ENCODE results near the gene OR2S2. TPM values are rescaled to one million over a fixed set of nuclear protein-coding genes. Genes with fewer than 3 reads are reported as not detected.
"Not testable (repeated sequence)": the region's sequence is repeated elsewhere in the genome, so short reads cannot be mapped to it uniquely, and the experiment has no call there.

The OR2S2 gene
- total RNA-seq, 1 donor: not detected

DNA sequence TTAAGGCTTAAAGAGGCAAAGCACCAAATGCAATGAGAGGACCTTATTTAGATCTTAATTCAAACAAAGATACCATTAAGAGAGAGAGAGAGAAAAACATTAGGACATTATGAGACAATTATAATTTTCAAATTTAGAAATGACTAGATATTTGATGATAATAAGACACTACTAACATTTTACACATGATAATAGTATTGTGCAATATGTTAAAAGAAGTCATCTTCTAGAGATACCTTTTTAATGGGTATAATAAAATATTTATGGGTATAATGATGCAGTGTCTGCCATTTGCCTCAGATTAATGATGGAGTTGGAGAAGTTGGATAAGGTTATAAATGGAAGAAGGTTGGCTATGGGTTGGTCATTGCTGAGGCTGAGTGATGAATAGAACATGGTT is 27.4 kb downstream of the OR2S2 start:
- H3K9me3 ChIP-seq (ENCODE audit: low read depth, low read length): no peaks in the 10 kb centered on the region
- no peak overlapping the region for H3K4me3 ChIP-seq (ENCODE audit: low read length)
- no peaks in the 10 kb centered on the region for H3K4me1 ChIP-seq (ENCODE audit: insufficient read depth, low read length)
- no peaks in the 10 kb centered on the region for H3K27me3 ChIP-seq (ENCODE audit: insufficient read depth, low read length)

DNA sequence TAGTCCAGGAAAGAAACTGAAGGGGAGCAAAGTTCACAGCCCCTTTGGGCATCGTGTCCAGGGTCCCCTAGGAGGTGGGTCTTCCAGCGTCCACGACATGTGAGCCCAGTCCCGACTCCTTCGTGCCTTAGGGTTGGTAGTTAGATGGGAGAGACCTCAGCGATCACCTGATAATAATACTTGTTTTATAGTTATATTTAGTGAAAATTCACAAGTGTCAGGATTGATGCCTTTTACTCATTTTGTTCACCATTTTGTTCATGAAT is 28.6 kb downstream of the OR2S2 start:
- Histone ChIP-seq H3K9me3 (ENCODE audit: low read depth, low read length) (no peaks in the 10 kb centered on the region), H3K4me3 (ENCODE audit: low read length) (no peak overlapping the region), H3K4me1 (ENCODE audit: insufficient read depth, low read length) (no peaks in the 10 kb centered on the region), H3K27me3 (ENCODE audit: insufficient read depth, low read length) (no peaks in the 10 kb centered on the region)

DNA sequence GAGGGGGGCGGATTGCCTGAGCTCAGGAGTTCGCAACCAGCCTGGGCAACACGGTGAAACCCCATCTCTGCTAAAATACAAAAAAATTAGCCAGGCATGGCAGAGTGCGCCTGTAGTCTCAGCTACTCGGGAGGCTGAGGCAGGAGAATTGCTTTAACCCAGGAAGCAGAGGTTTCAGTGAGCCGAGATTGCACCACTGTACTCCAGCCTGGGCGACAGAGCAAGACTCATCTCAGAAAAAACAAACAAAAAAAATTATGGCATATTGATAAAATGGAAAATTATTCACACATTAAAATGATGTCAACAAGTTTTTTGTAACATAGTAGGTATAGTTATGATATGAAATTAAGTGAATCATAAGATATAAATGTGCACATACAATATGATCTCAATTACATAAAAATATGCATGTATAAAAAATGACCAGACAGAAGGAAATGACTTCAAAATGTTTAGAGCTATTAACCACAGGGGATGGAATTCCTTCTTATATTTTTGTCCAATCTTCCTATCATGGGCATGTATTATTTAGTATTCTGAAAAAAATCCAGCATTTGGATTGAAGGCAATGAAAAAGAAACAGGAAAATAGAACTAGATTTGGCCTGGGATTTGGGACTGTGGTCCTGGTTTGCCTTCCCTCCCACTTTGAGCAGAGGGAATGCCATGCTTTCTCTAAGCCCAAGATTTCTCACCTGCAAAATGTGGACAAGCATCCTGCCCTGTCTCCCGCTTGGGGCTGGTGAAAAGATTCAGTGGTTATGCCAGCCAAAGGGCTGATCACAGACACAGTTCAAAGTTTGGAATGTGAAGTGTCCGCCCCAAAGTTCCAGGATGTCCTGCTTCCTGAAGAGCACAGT is 29.1 kb downstream of the OR2S2 start:
- Histone ChIP-seq H3K4me1 (ENCODE audit: insufficient read depth, low read length) (no peaks in the 10 kb centered on the region), H3K9me3 (ENCODE audit: low read depth, low read length) (no peaks in the 10 kb centered on the region), H3K4me3 (ENCODE audit: low read length) (no peak overlapping the region), H3K27me3 (ENCODE audit: insufficient read depth, low read length) (no peaks in the 10 kb centered on the region)

GRCh38 chr9:35923927-35924763 is 33.8 kb downstream of the OR2S2 start:
- Histone ChIP-seq H3K4me3 (ENCODE audit: low read length) (no peak overlapping the region), H3K27me3 (ENCODE audit: insufficient read depth, low read length) (no peaks in the 10 kb centered on the region), H3K9me3 (ENCODE audit: low read depth, low read length) (no peaks in the 10 kb centered on the region), H3K4me1 (ENCODE audit: insufficient read depth, low read length) (no peaks in the 10 kb centered on the region)

GRCh38 chr9:35923598-35923926 is 34.4 kb downstream of the OR2S2 start:
- Histone ChIP-seq H3K4me3 (ENCODE audit: low read length) (no peak overlapping the region), H3K27me3 (ENCODE audit: insufficient read depth, low read length) (no peaks in the 10 kb centered on the region), H3K9me3 (ENCODE audit: low read depth, low read length) (no peaks in the 10 kb centered on the region), H3K4me1 (ENCODE audit: insufficient read depth, low read length) (no peaks in the 10 kb centered on the region)

GRCh38 chr9:35920051-35920620 is 37.8 kb downstream of the OR2S2 start:
- Histone ChIP-seq H3K4me1 (ENCODE audit: insufficient read depth, low read length) (no peaks in the 10 kb centered on the region), H3K27me3 (ENCODE audit: insufficient read depth, low read length) (no peaks in the 10 kb centered on the region), H3K9me3 (ENCODE audit: low read depth, low read length) (no peaks in the 10 kb centered on the region), H3K4me3 (ENCODE audit: low read length) (no peak overlapping the region)

DNA sequence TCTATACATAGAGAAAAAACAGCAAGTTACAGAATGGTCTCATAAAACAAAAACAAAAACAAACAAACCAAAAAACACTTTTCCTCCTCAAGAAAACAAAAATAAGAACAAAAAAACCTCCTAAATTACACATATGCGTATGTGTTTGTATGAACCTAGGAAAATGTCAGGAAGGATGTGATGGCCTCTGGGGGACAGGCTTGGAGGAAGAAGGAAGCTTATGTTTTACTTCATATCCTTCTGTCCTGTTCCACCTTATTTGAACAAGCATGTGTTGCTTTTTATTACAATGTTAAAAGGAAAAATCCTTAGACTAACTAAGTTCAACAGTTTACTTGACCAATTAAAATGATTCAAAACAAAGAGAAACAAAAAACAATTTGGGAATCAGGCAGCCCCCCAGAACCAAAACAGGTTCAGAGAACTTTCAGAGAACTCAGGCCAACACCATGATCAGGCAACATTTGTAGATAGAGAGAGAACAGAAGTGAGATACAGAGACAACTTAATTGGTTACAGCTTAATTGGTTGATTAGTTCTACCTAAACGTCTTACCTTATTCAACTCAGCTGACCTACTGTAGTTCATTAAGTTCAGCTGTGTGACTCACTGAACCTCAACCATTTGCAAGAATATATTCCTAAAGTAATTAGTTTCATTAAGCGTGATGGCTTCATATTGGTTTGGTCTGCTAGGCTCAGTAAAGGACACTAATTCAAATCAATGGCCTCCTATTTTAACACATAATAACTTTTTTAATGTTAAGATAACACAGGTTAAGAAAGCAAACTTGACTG is 38.5 kb downstream of the OR2S2 start:
- H3K4me3 ChIP-seq (ENCODE audit: low read length): no peak overlapping the region
- no peaks in the 10 kb centered on the region for H3K9me3 ChIP-seq (ENCODE audit: low read depth, low read length)
- H3K4me1 ChIP-seq (ENCODE audit: insufficient read depth, low read length): no peaks in the 10 kb centered on the region
- H3K27me3 ChIP-seq (ENCODE audit: insufficient read depth, low read length): no peaks in the 10 kb centered on the region

- H3K27me3 ChIP-seq (ENCODE audit: insufficient read depth, low read length): no peaks in the 10 kb centered on the region
- no peaks in the 10 kb centered on the region for H3K4me1 ChIP-seq (ENCODE audit: insufficient read depth, low read length)
- H3K4me3 ChIP-seq (ENCODE audit: low read length): no peak overlapping the region
- no peaks in the 10 kb centered on the region for H3K9me3 ChIP-seq (ENCODE audit: low read depth, low read length)
Measured at GRCh38 chr9:35918780-35919179, 39.2 kb downstream of the OR2S2 start.

DNA sequence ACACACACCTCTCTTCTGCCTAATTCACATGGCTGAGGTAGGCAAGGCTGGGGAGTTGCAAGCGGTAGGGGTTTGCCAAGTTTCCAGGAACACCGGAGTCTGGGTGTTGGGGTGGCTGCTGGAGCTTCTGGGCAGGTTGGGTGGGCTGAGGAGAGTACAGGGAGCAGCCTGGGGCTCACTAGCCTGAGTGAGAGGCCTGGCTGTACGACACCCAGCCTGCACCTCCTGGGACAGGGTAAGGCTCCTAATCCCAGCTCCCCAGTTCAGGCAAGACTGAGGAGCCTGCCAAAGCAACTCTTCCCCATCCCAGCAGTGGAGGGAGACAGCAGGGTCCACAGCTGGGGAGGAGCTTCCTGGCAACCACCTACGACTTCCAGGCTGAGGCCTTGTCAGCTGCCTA is 40.7 kb downstream of the OR2S2 start:
- Histone ChIP-seq H3K9me3 (ENCODE audit: low read depth, low read length) (no peaks in the 10 kb centered on the region), H3K4me1 (ENCODE audit: insufficient read depth, low read length) (no peaks in the 10 kb centered on the region), H3K4me3 (ENCODE audit: low read length) (no peak overlapping the region), H3K27me3 (ENCODE audit: insufficient read depth, low read length) (no peaks in the 10 kb centered on the region)

GRCh38 chr9:35915681-35916294 is 42.2 kb downstream of the OR2S2 start:
- Histone ChIP-seq H3K4me3 (ENCODE audit: low read length) (no peak overlapping the region), H3K4me1 (ENCODE audit: insufficient read depth, low read length) (peaks cover 10% of the 10 kb centered on the region), H3K9me3 (ENCODE audit: low read depth, low read length) (no peaks in the 10 kb centered on the region), H3K27me3 (ENCODE audit: insufficient read depth, low read length) (no peaks in the 10 kb centered on the region)

GRCh38 chr9:35914301-35914807 is 43.6 kb downstream of the OR2S2 start:
- H3K4me1 ChIP-seq (ENCODE audit: insufficient read depth, low read length): peaks cover 24% of the 10 kb centered on the region
- H3K4me3 ChIP-seq (ENCODE audit: low read length): no peak overlapping the region
- no peaks in the 10 kb centered on the region for H3K27me3 ChIP-seq (ENCODE audit: insufficient read depth, low read length)
- no peaks in the 10 kb centered on the region for H3K9me3 ChIP-seq (ENCODE audit: low read depth, low read length)

DNA sequence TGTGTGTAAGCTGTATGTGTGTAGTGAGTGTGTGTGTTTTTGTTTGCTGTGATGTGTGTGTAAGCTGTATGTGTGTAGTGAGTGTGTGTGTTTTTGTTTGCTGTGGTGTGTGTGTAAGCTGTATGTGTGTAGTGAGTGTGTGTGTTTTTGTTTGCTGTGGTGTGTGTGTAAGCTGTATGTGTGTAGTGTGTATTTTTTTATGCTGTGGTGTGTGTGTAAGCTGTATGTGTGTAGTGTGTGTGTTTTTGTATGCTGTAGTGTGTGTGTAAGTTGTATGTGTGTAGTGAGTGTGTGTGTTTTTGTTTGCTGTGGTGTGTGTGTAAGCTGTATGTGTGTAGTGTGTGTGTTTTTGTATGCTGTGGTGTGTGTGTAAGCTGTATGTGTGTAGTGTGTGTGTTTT is 44.5 kb downstream of the OR2S2 start:
- not testable (repeated sequence) for H3K27me3 ChIP-seq (ENCODE audit: insufficient read depth, low read length); H3K4me3 ChIP-seq (ENCODE audit: low read length); H3K9me3 ChIP-seq (ENCODE audit: low read depth, low read length)
- peaks cover 33% of the 10 kb centered on the region for H3K4me1 ChIP-seq (ENCODE audit: insufficient read depth, low read length)

DNA sequence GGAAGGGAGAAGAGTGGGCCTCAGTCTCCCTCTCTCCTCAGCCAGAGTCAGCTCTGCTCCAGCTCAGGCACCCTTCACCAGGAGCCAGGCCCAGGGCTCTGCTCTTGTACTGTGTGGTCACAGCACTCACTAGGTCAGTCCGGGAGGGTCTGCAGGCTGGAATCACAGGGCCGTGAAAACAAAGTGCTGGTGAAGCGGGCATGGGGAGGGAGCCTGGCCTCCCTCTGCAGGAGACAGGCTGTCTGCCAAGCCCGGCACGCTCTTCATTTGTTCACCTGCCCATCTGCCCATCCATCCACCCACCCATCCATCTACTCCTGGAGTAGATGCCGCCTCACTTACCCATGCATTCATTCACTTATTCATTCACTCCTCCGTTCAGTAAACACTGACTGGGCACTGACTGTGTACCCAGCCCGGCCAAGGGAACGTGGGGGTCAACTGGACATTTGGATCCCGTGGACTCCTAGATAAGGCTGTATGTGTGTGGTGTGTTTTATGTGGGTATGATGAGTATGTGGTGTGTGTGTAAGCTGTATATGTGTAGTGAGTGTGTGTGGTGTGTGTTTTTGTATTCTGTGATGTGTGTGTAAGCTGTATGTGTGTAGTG is 45.1 kb downstream of the OR2S2 start:
- H3K4me3 ChIP-seq (ENCODE audit: low read length): no peak overlapping the region
- no peaks in the 10 kb centered on the region for H3K27me3 ChIP-seq (ENCODE audit: insufficient read depth, low read length)
- no peaks in the 10 kb centered on the region for H3K9me3 ChIP-seq (ENCODE audit: low read depth, low read length)
- peaks cover 39% of the 10 kb centered on the region for H3K4me1 ChIP-seq (ENCODE audit: insufficient read depth, low read length)

DNA sequence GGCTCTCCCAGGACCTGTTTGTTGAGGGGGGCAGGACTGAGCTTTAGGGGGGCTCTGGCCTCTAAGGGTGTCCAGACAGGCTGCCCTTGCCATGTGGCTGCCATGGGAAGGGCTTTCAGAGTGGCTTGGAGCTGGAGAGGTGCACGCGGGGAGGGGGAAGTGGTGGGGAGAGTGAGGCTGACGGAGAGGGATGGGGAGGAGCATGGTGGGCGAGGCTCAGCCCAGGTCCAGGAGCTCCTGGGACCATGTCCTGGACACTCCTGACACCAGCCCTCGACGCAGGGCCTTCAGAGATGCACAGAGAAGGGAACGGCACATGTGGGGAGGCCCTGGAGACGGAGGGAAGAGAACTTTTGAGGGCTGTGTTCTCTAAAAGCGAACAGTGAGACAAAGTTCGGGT is 46.3 kb downstream of the OR2S2 start:
- no peak overlapping the region for H3K4me3 ChIP-seq (ENCODE audit: low read length)
- H3K4me1 ChIP-seq (ENCODE audit: insufficient read depth, low read length): peaks cover 46% of the 10 kb centered on the region

More for the DNA sequence above, 46.3 kb downstream of the OR2S2 start:
- Histone ChIP-seq H3K27me3 (ENCODE audit: insufficient read depth, low read length) (no peaks in the 10 kb centered on the region), H3K9me3 (ENCODE audit: low read depth, low read length) (no peaks in the 10 kb centered on the region)
